Peyer's patch (tissue), 4 donors: ENCODE results near the gene CALCOCO1. TPM values are rescaled to one million over a fixed set of nuclear protein-coding genes. Genes with fewer than 3 reads are reported as not detected.
"Not testable (repeated sequence)": the region's sequence is repeated elsewhere in the genome, so short reads cannot be mapped to it uniquely, and the experiment has no call there.

Source experiments
- DNase-seq, 3 donors: peaks; one replicate each; pipeline ENCODE4 v3.0.0-alpha.2; 2017 to 2019
- H3K27ac ChIP-seq, 4 donors: fragments of 200-600 bp; sonication (generic); one replicate each; pipeline ENCODE4 v1.5.1; 2016 to 2019
- H3K27me3 ChIP-seq, 2 donors: fragments of 200-600 bp; sonication (generic); one replicate each; pipeline ENCODE4 v1.5.1; 2019
- H3K36me3 ChIP-seq, 3 donors: fragments of 200-600 bp; sonication (generic); one replicate each; pipeline ENCODE4 v1.5.1; 2016 to 2019
- H3K4me1 ChIP-seq, 4 donors: fragments of 200-600 bp; sonication (generic); one replicate each; pipeline ENCODE4 v1.5.1; 2016 to 2019
- H3K4me3 ChIP-seq, 4 donors: fragments of 200-600 bp; sonication (generic); 1 replicate in 3 of 4; 2 replicates in 1 of 4; pipeline ENCODE4 v1.5.1; 2016 to 2019; ENCODE audit warnings: mild to moderate bottlenecking in 1 of 4
- H3K9me3 ChIP-seq, 4 donors: fragments of 200-600 bp; sonication (generic); one replicate each; pipeline ENCODE4 v1.5.1; 2016 to 2019; ENCODE audit warnings: mild to moderate bottlenecking in 1 of 4
- POLR2A ChIP-seq, 2 donors: fragments of 450-650 bp; IDR thresholded peaks; one replicate each; pipeline ENCODE4 v1.5.1; 2017; ENCODE audit warnings: antibody characterized with exemption in 2 of 2, mild to moderate bottlenecking in 2 of 2, moderate library complexity in 2 of 2
- total RNA-seq, 4 donors: library from RNA; depleted of rRNA; stranded (reverse); fragments of >200 nt; gene quantifications; one replicate each; pipeline ENCODE4 v1.1.0, GENCODE V29; 2016
- TF ChIP-seq, protein P1 (sequence below), 6 experiments: fragments of 450-650 bp in 4 of 6; fragments of 200-600 bp in 2 of 6; sonication (generic) in 1 of 6; IDR thresholded peaks; one replicate each; pipeline ENCODE4 v1.5.1; 2017 to 2019; ENCODE audit warnings: antibody characterized with exemption in 6 of 6, mild to moderate bottlenecking in 3 of 6, moderate library complexity in 1 of 6

CALCOCO1 gene
- total RNA-seq, 4 donors from 2014 or later: 79.7 to 342 (median 175) TPM

DNA sequence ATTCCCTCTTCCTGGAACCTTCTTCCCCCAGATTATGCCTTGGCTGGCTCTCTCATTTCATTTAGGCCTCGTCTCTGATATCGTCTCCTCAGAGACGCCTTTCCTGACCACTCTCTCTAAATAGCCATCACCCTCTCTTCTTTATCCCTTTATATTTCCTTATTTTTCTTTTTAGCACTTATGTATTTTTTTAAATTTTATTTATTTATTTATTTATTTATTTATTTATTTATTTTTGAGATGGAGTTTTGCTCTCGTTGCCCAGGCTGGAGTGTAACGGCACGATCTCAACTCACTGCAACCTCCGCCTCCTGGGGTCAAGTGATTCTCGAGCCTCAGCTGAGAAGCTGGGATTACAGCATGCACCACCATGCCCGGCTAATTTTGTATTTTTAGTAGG is 43.3 kb downstream of the CALCOCO1 start:
- Histone ChIP-seq H3K27ac (no peak overlapping the region), H3K36me3 (no peaks in the 10 kb centered on the region), H3K9me3 (no peaks in the 10 kb centered on the region), H3K27me3 (no peaks in the 10 kb centered on the region), H3K4me1 (no peaks in the 10 kb centered on the region), H3K4me3 (no peak overlapping the region)
- DNase-seq: no peak
- TF ChIP-seq, protein P1, sequence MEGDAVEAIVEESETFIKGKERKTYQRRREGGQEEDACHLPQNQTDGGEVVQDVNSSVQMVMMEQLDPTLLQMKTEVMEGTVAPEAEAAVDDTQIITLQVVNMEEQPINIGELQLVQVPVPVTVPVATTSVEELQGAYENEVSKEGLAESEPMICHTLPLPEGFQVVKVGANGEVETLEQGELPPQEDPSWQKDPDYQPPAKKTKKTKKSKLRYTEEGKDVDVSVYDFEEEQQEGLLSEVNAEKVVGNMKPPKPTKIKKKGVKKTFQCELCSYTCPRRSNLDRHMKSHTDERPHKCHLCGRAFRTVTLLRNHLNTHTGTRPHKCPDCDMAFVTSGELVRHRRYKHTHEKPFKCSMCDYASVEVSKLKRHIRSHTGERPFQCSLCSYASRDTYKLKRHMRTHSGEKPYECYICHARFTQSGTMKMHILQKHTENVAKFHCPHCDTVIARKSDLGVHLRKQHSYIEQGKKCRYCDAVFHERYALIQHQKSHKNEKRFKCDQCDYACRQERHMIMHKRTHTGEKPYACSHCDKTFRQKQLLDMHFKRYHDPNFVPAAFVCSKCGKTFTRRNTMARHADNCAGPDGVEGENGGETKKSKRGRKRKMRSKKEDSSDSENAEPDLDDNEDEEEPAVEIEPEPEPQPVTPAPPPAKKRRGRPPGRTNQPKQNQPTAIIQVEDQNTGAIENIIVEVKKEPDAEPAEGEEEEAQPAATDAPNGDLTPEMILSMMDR (IDR thresholded peaks at IDR 0.05): no peak
- TF ChIP-seq POLR2A (IDR thresholded peaks at IDR 0.05): no peak

DNA sequence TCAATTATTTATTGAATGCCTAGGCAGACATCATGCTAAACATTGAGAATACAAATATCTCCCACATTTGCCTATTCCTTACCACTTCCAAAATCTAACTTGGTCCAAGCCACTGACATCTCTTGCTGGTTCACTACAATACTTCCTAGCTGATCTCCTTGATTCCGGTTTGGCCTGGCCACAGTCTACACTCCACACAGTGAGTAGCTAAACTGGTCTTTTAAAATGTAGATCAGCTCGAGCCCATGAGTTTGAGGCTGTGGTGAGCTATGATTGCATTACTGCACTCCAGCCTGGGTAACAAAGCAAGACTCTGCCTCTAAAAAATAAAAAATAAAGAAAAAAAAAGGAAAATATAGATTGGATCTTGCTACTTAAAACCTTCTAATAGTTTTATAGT is 43.8 kb downstream of the CALCOCO1 start:
- H3K4me1 ChIP-seq: no peaks in the 10 kb centered on the region
- H3K27ac ChIP-seq: no peak overlapping the region
- H3K36me3 ChIP-seq: no peaks in the 10 kb centered on the region
- H3K9me3 ChIP-seq: no peaks in the 10 kb centered on the region
- no peak for DNase-seq
- no peaks in the 10 kb centered on the region for H3K27me3 ChIP-seq
- H3K4me3 ChIP-seq: no peak overlapping the region
- TF ChIP-seq, protein P1 (IDR thresholded peaks at IDR 0.05): no peak

DNA sequence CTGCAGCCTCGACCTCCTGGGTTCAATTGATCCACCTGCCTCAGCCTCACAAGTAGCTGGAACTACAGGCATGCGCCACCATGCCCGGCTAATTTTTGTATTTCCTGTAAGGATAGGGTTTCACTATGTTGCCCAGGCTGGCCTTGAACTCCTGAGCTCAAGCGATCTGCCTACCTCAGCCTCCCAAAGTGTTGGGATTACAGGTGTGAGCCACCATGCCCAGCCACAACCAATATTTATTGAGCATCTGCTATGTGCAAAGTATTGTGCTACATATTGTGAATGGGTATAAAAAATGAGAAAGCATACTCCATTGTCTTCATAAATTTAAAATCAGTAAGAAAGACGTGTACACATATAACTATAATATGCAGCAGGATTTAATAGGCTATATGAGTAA is 47.2 kb downstream of the CALCOCO1 start:
- peaks cover 0 to 13% (median 7%) of the 10 kb centered on the region in 4 donors for H3K4me1 ChIP-seq
- not testable (repeated sequence) for H3K36me3 ChIP-seq, H3K4me3 ChIP-seq, DNase-seq, H3K9me3 ChIP-seq, H3K27ac ChIP-seq, H3K27me3 ChIP-seq

DNA sequence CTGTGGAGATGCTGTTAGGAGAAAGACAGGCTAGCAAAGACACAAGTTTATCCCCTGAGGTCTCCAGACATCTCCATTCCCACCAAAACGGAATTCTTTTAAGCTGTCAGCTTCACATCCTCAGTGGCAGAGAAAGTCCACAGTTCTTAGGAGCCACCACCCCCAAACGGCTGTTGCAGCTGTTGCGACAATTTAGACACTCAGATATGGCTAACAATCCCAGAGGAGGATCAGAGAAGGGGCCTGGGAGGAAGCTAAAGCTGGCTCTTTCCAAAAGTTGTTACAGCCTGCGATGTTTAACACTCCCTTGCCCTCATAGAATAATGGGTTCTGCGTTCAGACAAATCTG is 49.5 kb downstream of the CALCOCO1 start:
- no peaks in the 10 kb centered on the region for H3K9me3 ChIP-seq
- peak overlapping the region in 1 of 4 donors; percentile 70 for H3K4me3 ChIP-seq
- H3K4me1 ChIP-seq: peaks cover 0 to 25% (median 8%) of the 10 kb centered on the region in 4 donors
- DNase-seq: no peak
- H3K27me3 ChIP-seq: no peaks in the 10 kb centered on the region
- peaks cover 0 to 11% (median 0%) of the 10 kb centered on the region in 3 donors for H3K36me3 ChIP-seq
- TF ChIP-seq, protein P1 (IDR thresholded peaks at IDR 0.05): no peak
- no peak for TF ChIP-seq POLR2A (IDR thresholded peaks at IDR 0.05)
- peak overlapping the region; percentile 57 to 90 (median 86) for H3K27ac ChIP-seq

DNA sequence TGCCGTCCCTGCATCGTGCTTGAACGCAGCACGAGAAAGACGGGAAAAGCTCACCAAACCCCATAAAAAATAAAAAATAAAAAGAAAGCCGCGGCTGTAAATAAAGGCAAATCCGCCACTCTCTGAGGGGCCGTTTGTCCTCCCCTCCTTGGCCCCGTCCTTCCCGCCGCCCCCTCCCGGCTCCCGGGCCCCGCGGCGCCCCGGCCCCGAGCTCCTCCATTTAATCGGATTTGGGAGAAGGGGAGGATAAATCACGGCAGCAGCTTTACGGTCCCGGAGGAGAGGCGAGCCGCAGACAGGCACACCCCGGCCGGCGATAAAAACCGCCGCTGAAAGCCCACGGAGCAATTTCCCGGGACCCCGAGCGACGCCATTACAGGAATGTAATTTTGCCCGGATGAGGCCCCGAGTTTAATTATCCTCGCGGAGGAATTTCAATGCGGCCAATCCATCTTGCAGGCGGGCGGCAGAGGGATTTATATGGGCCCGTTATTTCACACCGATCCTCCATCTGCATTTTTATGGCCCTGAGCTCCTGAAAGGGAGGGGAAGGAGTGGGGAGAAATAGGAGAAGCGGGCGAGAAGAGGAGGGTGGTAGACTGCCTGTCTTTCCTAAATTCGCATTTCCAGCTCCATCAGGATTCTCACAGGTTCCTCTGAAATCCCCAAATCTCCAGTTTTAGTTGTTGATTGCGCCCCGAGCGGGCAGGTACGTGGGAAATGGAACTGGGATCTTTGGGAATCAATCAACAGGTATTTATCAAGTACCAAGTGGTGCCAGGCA is 50.0 kb downstream of the CALCOCO1 start:
- peak overlapping the region; percentile 65 to 80 (median 72) for H3K4me3 ChIP-seq
- H3K9me3 ChIP-seq: no peaks in the 10 kb centered on the region
- peak overlapping the region; percentile 57 to 90 (median 86) for H3K27ac ChIP-seq
- TF ChIP-seq, protein P1 (IDR thresholded peaks at IDR 0.05): no peak
- no peak for TF ChIP-seq POLR2A (IDR thresholded peaks at IDR 0.05)
- DNase-seq: peak in 1 of 3 donors; percentile 55
- peaks cover 0 to 25% (median 8%) of the 10 kb centered on the region in 4 donors for H3K4me1 ChIP-seq
- H3K36me3 ChIP-seq: peaks cover 0 to 16% (median 0%) of the 10 kb centered on the region in 3 donors
- no peaks in the 10 kb centered on the region for H3K27me3 ChIP-seq

DNA sequence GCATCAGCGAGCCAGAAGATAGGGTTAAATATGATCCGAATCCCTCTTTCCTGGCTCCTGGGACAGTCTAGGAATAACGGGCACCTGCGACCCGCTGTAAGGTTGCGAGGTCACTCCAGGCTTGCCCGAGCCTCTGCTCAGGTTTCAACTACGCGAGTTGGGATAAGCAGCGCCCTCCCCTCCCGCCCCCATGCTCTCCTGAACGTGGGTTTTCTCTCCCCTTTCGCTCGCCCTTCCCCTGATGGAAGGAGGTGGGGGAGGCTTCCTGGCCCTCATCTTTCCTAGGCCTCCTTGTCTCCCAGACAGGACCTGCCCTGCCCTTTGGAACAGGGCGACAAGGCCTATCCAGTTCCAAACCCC is 50.6 kb downstream of the CALCOCO1 start:
- peaks cover 0 to 22% (median 0%) of the 10 kb centered on the region in 3 donors for H3K36me3 ChIP-seq
- no peaks in the 10 kb centered on the region for H3K9me3 ChIP-seq
- TF ChIP-seq, protein P1 (IDR thresholded peaks at IDR 0.05): no peak
- no peak for TF ChIP-seq POLR2A (IDR thresholded peaks at IDR 0.05)
- peak in 1 of 3 donors; percentile 57 for DNase-seq
- H3K27ac ChIP-seq: peak overlapping the region; percentile 57 to 90 (median 86)
- H3K4me3 ChIP-seq: peak overlapping the region; percentile 65 to 80 (median 72)
- peaks cover 0 to 25% (median 8%) of the 10 kb centered on the region in 4 donors for H3K4me1 ChIP-seq
- no peaks in the 10 kb centered on the region for H3K27me3 ChIP-seq
